Activated CD4-positive, alpha-beta T cell treated with anti-CD3 and anti-CD28 coated beads, Interleukin-2, amount 50 U/mL, for 1 hour (primary cell): ENCODE data around the gene LTBP1.
"Not testable (repeated sequence)": the region's sequence is repeated elsewhere in the genome, so short reads cannot be mapped to it uniquely, and the experiment has no call there.

Source experiments
- DNase-seq: peaks from one replicate; pipeline ENCODE4 v3.0.0-alpha.2; 2020

LTBP1 gene

GRCh38 chr2:33047939-33048338, 101.2 kb downstream of the LTBP1 start:
- DNase-seq: no peak

- no peak for DNase-seq
Observed at GRCh38 chr2:33051586-33052360, 105.0 kb downstream of the LTBP1 start.

GRCh38 chr2:33052361-33052735, 105.6 kb downstream of the LTBP1 start:
- DNase-seq: no peak

GRCh38 chr2:33052795-33053194, 106.0 kb downstream of the LTBP1 start:
- DNase-seq: not testable (repeated sequence)

GRCh38 chr2:33056170-33056569, 109.4 kb downstream of the LTBP1 start:
- no peak for DNase-seq

- not testable (repeated sequence) for DNase-seq
Observed at GRCh38 chr2:33057307-33058028, 110.7 kb downstream of the LTBP1 start.

- DNase-seq: no peak
Observed at GRCh38 chr2:33058716-33059470, 112.1 kb downstream of the LTBP1 start.

GRCh38 chr2:33059471-33060156, 112.9 kb downstream of the LTBP1 start:
- DNase-seq: no peak

- DNase-seq: no peak
Observed at GRCh38 chr2:33060405-33060804, 113.7 kb downstream of the LTBP1 start.

- DNase-seq: no peak
Observed at GRCh38 chr2:33062665-33063250, 116.0 kb downstream of the LTBP1 start.

- no peak for DNase-seq
Observed at GRCh38 chr2:33064349-33064801, 117.6 kb downstream of the LTBP1 start.

GRCh38 chr2:33067598-33067997, 120.8 kb downstream of the LTBP1 start:
- no peak for DNase-seq

GRCh38 chr2:33068261-33068660, 121.5 kb downstream of the LTBP1 start:
- no peak for DNase-seq

GRCh38 chr2:33069894-33070651, 123.3 kb downstream of the LTBP1 start:
- no peak for DNase-seq

- DNase-seq: no peak
Observed at GRCh38 chr2:33071591-33071990, 124.8 kb downstream of the LTBP1 start.

- no peak for DNase-seq
Observed at GRCh38 chr2:33072614-33073013, 125.9 kb downstream of the LTBP1 start.

- DNase-seq: no peak
Observed at GRCh38 chr2:33073018-33073417, 126.3 kb downstream of the LTBP1 start.

GRCh38 chr2:33074197-33074596, 127.4 kb downstream of the LTBP1 start:
- no peak for DNase-seq

- DNase-seq: no peak
Observed at GRCh38 chr2:33077311-33077710, 130.6 kb downstream of the LTBP1 start.

- DNase-seq: no peak
Observed at GRCh38 chr2:33077844-33078243, 131.1 kb downstream of the LTBP1 start.

- DNase-seq: no peak
Observed at GRCh38 chr2:33081691-33082090, 134.9 kb downstream of the LTBP1 start.
